GM19239 (cell line): ENCODE results near the gene SIK2.
"Not testable (repeated sequence)": the region's sequence is repeated elsewhere in the genome, so short reads cannot be mapped to it uniquely, and the experiment has no call there.

Experiments used
- DNase-seq: peaks from one replicate; pipeline ENCODE4 v3.0.0; 2011; ENCODE audit warnings: low spot score; ENCODE audit not compliant: insufficient read length
- FAIRE-seq: peaks from 2 replicates; lab custom pipeline; 2011; peaks lifted over from hg19 to GRCh38; lab: Jason Lieb, UNC

SIK2 gene

DNA sequence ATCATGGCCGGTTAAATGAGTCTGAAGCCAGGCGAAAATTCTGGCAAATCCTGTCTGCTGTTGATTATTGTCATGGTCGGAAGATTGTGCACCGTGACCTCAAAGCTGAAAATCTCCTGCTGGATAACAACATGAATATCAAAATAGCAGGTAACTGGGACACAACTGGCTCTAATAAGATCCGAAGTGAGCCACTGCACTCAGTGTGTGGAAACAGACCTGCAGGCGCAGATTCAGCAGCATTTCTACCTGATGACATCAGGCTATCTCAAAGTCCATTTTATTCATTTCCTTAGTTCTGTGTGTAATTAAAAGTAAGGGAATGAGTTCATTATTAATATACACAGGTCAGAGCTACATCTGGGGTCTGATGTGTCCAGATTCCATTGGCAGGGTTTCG lies 85.8 kb downstream of the SIK2 start:
- no peak for DNase-seq
- FAIRE-seq = no peak

DNA sequence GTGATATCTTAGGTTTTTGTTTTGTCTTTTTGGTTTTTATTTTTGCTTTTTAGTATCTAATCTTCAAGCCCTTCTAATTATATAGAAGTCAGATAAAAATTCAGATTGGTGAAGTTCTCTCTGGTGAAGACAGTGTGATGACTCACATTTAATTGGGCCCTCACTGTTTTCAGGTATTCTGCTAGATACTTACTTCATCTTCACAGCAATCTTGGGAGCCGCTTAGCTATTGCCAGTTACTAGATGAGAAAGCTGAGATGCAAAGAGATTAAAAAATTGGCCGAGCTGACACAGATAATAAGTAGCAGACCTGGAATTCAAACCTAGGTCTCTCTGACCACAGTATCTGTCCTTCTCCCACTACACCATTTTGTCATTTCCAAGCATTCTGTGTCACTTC lies 88.9 kb downstream of the SIK2 start:
- DNase-seq (no peak), FAIRE-seq (no peak)

DNA sequence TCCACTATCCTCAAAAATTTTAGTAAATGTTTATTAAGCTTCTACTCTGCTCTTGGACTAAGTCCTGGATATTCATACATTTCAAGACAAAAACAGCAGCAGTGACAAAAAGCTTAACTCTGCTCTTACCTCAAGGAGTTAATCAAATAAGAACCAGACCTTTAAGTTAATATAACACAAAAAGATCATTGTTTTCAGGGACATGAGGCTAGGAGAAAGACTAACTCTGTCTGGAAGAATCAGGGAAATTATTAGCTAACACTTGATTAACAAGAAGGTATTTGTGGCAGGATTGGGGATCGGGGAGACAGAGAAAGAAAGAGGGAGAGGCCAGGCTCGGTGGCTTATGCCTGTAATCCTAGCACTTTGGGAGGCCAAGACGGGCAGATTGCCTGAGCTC lies 89.5 kb downstream of the SIK2 start:
- no peak for FAIRE-seq

DNA sequence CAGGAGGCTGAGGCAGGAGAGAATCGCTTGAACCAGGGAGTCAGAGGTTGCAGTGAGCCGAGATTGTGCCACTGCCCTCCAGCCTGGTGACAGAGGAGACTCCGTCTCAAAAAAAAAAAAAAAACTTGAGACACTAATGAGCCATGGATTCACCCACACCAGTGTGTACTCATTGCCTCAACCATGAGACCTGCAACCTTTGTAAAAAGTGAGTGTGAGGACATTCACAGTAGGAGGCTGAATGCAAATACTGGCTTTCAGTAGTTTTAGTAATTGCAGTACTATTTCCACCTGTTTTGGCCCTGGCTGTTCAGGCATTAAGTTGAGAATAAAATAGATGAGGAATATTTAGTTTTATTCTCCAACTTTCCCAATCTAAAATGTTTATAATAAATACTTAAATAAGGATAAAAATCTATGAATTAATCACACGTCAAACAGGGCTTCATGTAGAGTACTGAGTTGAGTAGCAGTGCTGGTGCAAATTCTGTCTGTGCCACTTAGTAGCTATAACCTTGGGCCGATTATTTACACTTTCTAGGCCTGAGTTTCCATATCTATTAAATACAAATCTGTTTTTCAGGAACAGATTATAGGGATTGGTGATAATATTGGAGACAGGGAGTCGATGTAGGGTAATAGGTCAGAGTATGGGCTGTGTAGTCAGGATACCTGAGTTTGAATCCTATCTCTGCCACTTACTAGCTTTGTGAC lies 91.1 kb downstream of the SIK2 start:
- no peak for DNase-seq
- FAIRE-seq = peak; percentile 64

More for the DNA sequence above, 89.5 kb downstream of the SIK2 start:
- DNase-seq = no peak

DNA sequence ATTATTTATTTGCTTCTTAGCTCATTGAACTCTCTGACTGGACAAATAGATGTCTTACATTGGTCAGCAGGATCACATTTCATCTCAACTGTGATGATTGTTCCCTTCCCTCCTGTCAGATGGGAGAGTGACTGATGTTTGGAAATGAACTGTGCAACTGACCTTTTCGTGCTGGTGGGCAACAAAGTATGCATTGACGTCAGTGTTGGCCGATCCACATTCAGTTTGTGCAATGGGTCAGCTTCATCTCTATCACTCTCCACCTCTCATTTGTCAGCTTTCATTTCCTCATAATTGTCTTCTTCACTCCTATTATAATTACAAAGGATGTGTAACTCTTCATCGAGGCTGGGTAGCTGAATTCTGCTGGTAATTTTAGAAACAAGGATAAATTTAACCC lies 92.6 kb downstream of the SIK2 start:
- DNase-seq (no peak), FAIRE-seq (no peak)

DNA sequence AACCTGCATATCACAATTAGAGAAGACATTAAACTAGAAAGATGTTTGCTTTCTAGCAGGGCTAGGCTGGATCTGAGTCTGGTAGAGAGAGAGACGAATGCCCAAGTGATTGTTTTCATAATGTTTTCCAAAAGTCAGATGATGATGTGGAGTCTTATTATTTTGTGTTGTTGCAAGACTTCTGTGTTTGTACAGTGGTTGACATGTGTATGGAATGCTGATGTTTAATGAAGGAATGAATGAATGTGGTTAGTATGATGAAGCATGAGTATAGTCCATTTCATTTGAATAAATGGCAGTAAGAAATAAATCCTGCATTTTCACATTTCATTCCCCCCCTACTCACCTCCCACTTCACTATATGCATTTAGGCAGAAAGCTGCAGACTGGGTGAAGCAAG lies 94.3 kb downstream of the SIK2 start:
- FAIRE-seq = no peak
- DNase-seq = no peak

DNA sequence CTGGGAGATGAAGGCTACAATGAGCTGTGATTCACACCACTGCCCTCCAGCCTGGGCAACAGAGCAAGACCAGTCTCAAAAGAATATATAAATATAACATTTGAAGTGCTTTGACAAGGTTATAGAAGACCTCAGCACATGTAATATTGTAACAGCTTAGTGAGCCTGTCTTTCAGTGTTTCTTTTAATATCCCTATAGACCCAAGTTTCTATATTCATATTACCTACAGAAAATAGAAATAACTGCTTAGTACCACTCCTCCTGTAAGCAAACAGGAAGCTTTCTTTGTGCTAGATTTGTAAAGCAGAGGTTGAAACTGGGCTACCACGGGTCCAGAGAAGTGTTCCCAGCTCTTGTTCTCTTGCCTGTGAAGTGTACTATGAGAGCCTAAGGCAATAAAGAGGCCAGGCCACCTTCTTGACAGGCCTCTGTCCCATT lies 95.7 kb downstream of the SIK2 start:
- DNase-seq (no peak), FAIRE-seq (peak; percentile 84)

DNA sequence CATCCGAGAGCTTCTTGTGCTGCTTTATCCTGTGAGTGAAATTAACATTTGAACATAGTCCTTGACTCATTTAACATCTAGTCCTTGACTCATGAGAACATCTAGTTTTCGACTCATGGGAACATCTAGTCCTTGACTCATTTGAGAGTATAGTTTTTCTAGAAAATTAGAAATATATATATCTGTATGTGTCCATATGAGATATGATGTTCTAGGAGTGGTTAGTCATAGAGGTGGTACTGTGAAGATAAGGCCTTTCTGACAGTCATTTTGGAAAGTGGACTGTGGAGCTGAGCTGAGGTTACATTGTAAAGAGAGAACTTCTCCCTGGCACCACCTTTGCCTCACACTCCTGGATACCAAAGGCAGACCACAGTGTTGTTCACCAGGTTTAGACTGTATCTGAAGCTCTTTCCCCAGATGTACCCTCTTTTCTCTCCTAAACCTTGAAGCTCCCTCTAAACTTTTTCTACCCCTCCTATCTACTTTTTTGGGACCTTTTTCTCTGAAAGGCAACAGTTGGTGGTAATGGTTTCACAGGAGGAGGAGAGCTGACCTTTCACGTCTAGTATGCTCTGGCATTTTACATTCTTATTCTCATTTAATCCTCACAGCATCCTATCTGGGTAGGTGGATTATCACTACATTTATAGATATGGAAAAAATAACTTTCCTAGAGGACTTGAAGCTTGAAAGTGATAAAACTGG lies 96.8 kb downstream of the SIK2 start:
- DNase-seq (no peak), FAIRE-seq (no peak)

DNA sequence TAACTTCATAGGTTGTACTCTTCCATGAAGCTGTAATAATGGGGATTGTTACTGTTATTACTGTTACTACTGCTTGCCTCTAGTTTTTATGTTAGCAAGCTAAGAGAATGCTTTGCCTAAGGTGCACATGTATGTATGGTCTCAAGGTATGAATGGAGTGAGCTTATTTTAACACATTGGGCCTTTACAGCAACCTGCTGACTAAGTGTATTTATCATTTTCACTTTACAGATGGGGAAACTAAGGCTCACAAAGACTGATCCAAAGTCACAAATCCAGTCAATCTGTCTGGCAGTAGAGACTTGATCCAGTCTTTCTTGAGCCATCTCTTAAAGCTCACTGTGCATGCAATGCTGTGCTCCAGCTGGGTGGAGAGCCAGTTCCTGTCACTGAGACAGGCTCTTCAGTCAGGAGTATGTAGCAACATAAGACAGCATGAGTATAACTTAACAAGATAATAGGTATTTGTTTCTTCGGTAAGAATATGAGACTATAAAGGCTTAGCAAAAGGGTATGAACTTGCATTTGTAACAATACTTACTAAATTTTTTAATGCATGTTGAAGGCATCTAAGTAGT lies 97.4 kb downstream of the SIK2 start:
- no peak for DNase-seq
- FAIRE-seq = peak; percentile 70

DNA sequence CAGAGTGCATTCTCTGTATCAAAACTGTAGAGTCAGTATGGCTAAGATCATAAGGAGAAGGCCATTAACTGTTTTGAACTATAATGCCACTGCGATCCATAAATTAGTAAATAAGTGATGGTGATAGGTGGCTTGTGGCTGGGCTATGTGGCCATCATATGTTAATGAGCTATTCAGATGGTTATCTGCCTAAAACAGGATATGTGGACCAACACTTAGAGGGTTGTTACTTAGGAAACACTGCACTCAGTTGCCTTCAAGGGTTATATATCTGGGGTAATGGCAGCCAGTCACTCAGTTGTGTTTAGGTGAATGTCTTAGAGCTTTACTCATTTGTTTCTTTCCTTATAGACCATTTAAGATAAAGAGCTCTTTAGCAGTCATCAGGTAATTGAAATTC lies 97.9 kb downstream of the SIK2 start:
- no peak for FAIRE-seq

DNA sequence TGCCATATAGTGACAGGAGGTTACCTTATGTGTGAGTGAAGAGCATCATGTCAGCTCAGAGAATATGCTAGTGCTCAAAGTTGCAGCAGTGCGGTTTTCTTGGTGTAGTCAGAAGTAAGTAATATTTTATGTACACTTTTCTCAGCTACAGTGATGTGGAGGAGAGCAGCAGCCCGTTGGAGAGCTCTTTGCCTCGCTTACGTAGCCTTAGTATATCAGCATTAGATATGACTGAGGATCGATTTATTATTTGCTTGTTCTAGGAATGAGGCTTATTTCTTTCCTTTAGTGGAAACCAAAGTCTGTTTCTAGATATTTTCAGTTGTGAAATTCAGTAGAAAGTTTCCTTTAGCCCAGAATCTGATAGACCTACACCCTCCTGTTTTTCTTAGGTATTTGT lies 100.4 kb downstream of the SIK2 start:
- DNase-seq = no peak
- no peak for FAIRE-seq

More for the DNA sequence above, 97.9 kb downstream of the SIK2 start:
- no peak for DNase-seq

DNA sequence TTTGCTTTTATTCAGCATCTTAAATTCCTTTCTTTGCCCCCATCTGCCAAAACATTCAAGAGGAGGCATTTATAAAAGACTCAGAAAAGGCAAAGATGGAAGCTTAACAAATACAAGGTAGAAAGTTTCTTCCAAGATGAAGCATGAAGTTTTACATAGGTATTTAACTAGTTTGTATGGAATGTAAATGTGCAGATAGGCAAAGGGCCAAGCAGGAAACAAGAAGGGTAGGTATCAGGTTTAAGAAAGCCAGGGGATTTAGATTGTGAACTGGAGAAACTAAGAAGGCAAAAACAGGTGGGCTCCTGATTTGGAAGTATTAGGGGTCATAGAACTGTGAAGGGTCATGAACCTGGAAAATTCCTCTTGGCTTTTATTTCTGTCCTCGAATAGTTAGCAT lies 101.3 kb downstream of the SIK2 start:
- FAIRE-seq = no peak
- no peak for DNase-seq

DNA sequence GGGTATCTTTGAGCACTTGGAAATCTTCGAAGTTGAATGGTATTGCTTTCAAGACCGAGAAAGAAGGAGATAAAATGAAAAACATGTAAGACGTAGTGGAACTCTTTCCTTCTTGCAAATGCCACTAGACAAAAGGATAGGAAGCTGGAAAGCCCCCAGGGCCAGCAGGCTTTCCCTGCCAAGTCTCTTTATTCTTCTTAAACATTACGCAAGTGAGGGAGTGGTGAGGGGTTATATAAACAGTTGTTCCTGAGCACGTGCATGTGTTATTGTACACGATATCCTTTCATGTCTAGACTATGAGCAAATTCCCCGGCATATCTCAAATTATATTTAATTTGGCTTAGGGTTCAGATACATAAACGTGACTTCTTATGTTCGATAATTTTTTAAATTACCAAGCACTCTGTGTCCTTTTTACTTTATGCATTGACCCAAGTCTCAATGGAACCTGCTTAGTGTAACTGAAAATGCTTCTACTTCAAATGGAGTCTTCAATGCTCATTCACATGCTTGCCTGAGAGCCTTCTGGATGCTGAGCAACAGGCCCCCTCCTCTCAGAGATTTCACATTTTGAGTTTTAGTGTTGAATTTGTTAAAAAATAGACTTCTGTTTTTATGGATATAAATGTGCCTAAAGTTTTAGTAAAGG lies 104.9 kb downstream of the SIK2 start:
- DNase-seq (no peak), FAIRE-seq (no peak)

DNA sequence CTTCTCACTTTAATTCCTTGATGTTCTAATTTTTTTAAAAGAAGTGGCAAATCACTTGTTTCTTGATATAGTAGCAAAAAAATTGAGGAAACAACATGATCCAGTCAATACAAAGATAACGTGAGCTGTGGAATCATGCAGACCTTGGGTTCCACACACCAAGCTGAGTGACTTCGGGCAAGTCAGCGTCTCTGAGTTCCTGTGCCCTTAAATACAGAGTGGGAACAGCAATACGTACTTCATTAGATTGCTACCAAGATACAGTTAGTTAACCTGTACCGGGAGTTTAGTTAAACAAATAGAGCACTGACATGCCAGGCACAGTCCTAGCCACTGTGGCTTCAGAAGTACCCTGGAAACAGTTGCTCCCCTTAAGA lies 105.4 kb downstream of the SIK2 start:
- no peak for DNase-seq
- no peak for FAIRE-seq

DNA sequence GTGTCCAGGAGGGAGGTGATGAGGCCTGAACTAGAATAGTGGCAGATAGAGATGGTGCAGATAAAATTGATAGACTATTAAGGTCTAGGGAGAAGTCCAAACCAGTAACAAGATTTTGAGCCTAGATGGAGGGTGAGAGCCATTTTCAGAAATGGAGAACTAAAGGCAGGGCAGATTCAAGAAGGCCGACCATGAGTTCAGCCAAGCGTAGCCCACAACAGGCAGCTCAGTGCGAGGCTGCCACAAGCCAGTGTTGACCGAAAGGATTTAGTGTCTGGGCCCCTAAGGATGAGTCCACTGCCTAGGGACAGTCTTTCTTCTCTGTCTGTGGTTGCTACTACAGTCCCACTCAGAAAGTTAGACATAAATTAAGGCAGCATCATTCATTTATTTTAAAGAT lies 112.3 kb downstream of the SIK2 start:
- DNase-seq (no peak), FAIRE-seq (peak; percentile 52)

DNA sequence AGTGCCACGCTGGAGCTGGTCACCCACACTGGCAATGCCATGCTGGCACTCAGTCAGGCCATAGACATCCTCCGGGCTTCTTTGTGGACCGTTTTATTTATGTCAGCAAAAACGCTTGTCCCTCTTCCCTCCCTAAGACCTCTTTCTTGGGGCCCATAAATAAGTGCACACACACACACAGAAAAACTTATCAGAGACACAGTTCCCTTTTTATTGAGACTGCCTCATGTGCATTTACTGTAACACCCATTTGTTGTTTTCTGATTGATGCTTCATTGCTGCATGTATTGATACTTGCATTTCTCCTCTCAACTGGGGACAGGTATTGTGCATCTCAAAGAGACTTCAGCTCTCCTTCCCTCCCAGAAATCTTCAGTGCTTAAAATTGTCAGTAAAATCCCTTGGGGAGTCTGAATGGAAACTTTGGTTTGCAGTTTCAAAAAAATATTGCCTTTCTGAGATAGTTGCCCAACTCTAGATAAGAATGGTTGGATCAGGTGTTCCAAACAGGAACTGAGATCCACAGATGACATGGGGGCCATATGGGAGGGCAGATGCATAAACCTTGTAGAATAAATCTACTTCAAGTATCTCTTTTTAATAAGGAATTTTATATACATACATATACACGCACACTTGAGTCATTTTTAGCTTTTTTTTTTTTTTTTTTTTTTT lies 113.0 kb downstream of the SIK2 start:
- FAIRE-seq (no peak), DNase-seq (no peak)

DNA sequence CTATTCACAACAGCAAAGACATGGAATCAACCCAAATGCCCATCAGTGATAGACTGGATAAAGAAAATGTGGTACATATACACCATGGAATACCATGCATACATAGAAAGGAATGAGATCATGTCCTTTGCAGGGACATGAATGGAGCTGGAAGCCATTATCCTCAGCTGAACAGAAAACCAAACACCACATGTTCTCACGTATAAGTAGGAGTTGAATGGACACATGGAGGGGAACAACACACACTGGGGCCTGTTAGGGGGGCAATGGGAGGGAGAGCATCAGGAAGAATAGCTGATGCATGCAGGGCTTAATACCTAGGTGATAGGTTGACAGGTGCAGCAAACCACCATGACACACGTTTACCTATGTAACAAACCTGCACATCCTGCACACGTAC lies 115.4 kb downstream of the SIK2 start:
- FAIRE-seq = not testable (repeated sequence)

DNA sequence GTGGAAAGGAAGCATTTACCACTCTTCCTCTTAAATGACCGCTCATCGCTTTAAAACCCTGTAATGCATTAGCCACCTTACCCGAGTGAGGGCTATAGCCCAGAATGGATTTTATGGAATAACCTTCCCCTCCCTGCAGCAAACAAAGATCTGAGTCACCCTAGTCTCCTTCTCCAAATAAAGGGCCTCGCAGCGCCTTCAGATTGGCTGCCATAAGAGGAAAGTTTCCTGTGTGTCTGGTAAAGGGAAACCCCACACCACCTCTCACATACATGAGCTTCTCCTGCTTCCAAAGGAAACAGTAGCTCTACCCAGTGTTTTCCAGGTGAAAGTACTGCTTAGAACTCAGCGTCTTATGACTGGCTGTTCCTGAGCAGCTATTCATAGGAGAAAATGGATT lies 116.2 kb downstream of the SIK2 start:
- no peak for DNase-seq

More for the DNA sequence above, 115.4 kb downstream of the SIK2 start:
- DNase-seq = not testable (repeated sequence)

DNA sequence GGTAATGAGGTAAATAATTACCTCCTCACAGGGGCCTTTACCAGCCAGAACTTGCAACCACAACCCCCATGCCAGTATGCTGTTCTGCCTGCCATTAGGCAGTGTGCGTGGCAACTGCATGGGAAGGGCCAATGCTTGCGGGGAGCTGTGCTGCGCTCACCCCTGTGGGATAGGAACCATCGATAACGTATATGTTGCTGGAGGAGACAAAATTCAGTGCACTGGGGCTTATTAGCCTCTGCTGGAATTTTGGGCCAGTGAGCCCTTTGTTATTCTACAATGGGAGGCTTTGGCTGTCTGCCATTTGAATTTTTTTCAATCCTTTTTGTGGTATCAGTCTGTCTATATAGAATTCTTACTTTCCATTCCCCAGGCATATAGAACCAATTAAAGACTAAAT lies 116.6 kb downstream of the SIK2 start:
- no peak for FAIRE-seq
- no peak for DNase-seq

More for the DNA sequence above, 116.2 kb downstream of the SIK2 start:
- FAIRE-seq = no peak

DNA sequence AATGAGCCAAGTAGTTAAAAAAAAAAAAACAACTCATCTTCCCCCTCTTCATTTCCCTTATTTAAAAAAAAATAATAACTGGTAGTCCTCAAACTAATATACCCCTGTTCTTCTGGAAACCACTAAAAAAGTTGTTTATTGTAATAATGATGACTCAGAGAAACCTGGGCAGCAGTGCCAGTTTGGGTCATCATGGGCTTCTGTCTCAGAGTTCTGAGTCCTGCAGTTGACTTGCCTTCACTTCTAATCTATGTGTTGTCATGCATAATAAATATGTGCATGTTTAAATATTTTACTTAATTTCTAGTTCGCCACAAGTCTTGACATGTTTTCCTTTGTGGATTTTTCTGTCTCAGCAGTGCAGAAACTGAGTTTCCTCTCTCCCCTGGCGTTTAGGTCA lies 117.1 kb downstream of the SIK2 start:
- FAIRE-seq (no peak), DNase-seq (no peak)
